Adipocyte (in vitro differentiated cells): ENCODE measurements around the gene MYOM3.

Source experiments
- DNase-seq: peaks from one replicate; pipeline ENCODE4 v3.0.0-alpha.2; 2015; ENCODE audit warnings: low read depth
- H3K27me3 ChIP-seq: replicated peaks from 2 replicates; pipeline ENCODE4 v1.7.0; 2013; ENCODE audit warnings: mild to moderate bottlenecking, low read length, moderate library complexity; ENCODE audit not compliant: control insufficient read depth, insufficient read depth
- H3K36me3 ChIP-seq: 2 replicates; pipeline ENCODE4 v1.7.0; 2013; ENCODE audit warnings: low read length, mild to moderate bottlenecking, moderate library complexity; ENCODE audit not compliant: control insufficient read depth, insufficient read depth, severe bottlenecking
- H3K4me1 ChIP-seq: 2 replicates; pipeline ENCODE4 v1.7.0; 2013; ENCODE audit warnings: mild to moderate bottlenecking, low read length, moderate library complexity; ENCODE audit not compliant: control insufficient read depth, insufficient read depth
- H3K4me3 ChIP-seq: 2 replicates; pipeline ENCODE4 v1.7.0; 2013; ENCODE audit warnings: mild to moderate bottlenecking, low read length, moderate library complexity
- H3K9ac ChIP-seq: 2 replicates; pipeline ENCODE4 v1.7.0; 2013; ENCODE audit warnings: mild to moderate bottlenecking, low read length, moderate library complexity
- H3K9me3 ChIP-seq: 2 replicates; pipeline ENCODE4 v1.7.0; 2013; ENCODE audit warnings: mild to moderate bottlenecking, low read length, moderate library complexity; ENCODE audit not compliant: control insufficient read depth

Gene MYOM3

GRCh38 chr1:24122776-24123175 is 10.8 kb upstream of the MYOM3 start:
- H3K36me3 ChIP-seq, result no peaks in the 10 kb centered on the region
- H3K9ac ChIP-seq, result no peak overlapping the region
- no peaks in the 10 kb centered on the region for H3K27me3 ChIP-seq
- no peaks in the 10 kb centered on the region for H3K9me3 ChIP-seq
- no peak overlapping the region for H3K4me3 ChIP-seq
- H3K4me1 ChIP-seq, result peaks cover 42% of the 10 kb centered on the region
- DNase-seq, result no peak

GRCh38 chr1:24121406-24121805 is 9.5 kb upstream of the MYOM3 start:
- Histone ChIP-seq H3K27me3 (no peaks in the 10 kb centered on the region), H3K36me3 (no peaks in the 10 kb centered on the region), H3K9me3 (no peaks in the 10 kb centered on the region), H3K4me3 (no peak overlapping the region), H3K9ac (no peak overlapping the region), H3K4me1 (peaks cover 47% of the 10 kb centered on the region)
- no peak for DNase-seq

GRCh38 chr1:24120965-24121364 is 9.0 kb upstream of the MYOM3 start:
- Histone ChIP-seq H3K27me3 (no peaks in the 10 kb centered on the region), H3K4me1 (peaks cover 43% of the 10 kb centered on the region), H3K36me3 (no peaks in the 10 kb centered on the region), H3K9ac (peak overlapping the region; percentile 66), H3K4me3 (peak overlapping the region; percentile 61), H3K9me3 (no peaks in the 10 kb centered on the region)
- DNase-seq, result no peak

- peak overlapping the region; percentile 66 for H3K9ac ChIP-seq
- peak overlapping the region; percentile 61 for H3K4me3 ChIP-seq
- no peaks in the 10 kb centered on the region for H3K36me3 ChIP-seq
- H3K27me3 ChIP-seq, result no peaks in the 10 kb centered on the region
- no peaks in the 10 kb centered on the region for H3K9me3 ChIP-seq
- peak; percentile 29 for DNase-seq
- peaks cover 39% of the 10 kb centered on the region for H3K4me1 ChIP-seq
Measured at GRCh38 chr1:24119859-24120756, 8.2 kb upstream of the MYOM3 start.

- DNase-seq, result no peak
- Histone ChIP-seq H3K36me3 (no peaks in the 10 kb centered on the region), H3K9ac (peak overlapping the region; percentile 66), H3K4me3 (peak overlapping the region; percentile 61), H3K9me3 (no peaks in the 10 kb centered on the region), H3K4me1 (peaks cover 39% of the 10 kb centered on the region), H3K27me3 (peaks cover 4% of the 10 kb centered on the region)
Measured at GRCh38 chr1:24119489-24119858, 7.5 kb upstream of the MYOM3 start.

- H3K4me3 ChIP-seq, result no peak overlapping the region
- peaks cover 39% of the 10 kb centered on the region for H3K4me1 ChIP-seq
- DNase-seq, result no peak
- H3K9me3 ChIP-seq, result no peaks in the 10 kb centered on the region
- no peak overlapping the region for H3K9ac ChIP-seq
- peaks cover 4% of the 10 kb centered on the region for H3K27me3 ChIP-seq
- H3K36me3 ChIP-seq, result no peaks in the 10 kb centered on the region
Measured at GRCh38 chr1:24118410-24119242, 6.7 kb upstream of the MYOM3 start.

- peak; percentile 54 for DNase-seq
- no peak overlapping the region for H3K9ac ChIP-seq
- peaks cover 4% of the 10 kb centered on the region for H3K27me3 ChIP-seq
- H3K9me3 ChIP-seq, result no peaks in the 10 kb centered on the region
- H3K4me1 ChIP-seq, result peaks cover 39% of the 10 kb centered on the region
- H3K36me3 ChIP-seq, result no peaks in the 10 kb centered on the region
- H3K4me3 ChIP-seq, result no peak overlapping the region
Measured at GRCh38 chr1:24117722-24118409, 5.9 kb upstream of the MYOM3 start.

GRCh38 chr1:24117132-24117531 is 5.2 kb upstream of the MYOM3 start:
- Histone ChIP-seq H3K36me3 (no peaks in the 10 kb centered on the region), H3K27me3 (peaks cover 4% of the 10 kb centered on the region), H3K4me3 (no peak overlapping the region), H3K9me3 (no peaks in the 10 kb centered on the region), H3K4me1 (peaks cover 46% of the 10 kb centered on the region), H3K9ac (no peak overlapping the region)
- no peak for DNase-seq

GRCh38 chr1:24114753-24115152 is 2.8 kb upstream of the MYOM3 start:
- DNase-seq, result no peak
- Histone ChIP-seq H3K4me3 (no peak overlapping the region), H3K36me3 (no peaks in the 10 kb centered on the region), H3K9ac (no peak overlapping the region), H3K4me1 (peaks cover 49% of the 10 kb centered on the region), H3K27me3 (peaks cover 4% of the 10 kb centered on the region), H3K9me3 (no peaks in the 10 kb centered on the region)

- no peaks in the 10 kb centered on the region for H3K9me3 ChIP-seq
- peaks cover 4% of the 10 kb centered on the region for H3K27me3 ChIP-seq
- H3K4me3 ChIP-seq, result no peak overlapping the region
- no peak overlapping the region for H3K9ac ChIP-seq
- H3K36me3 ChIP-seq, result no peaks in the 10 kb centered on the region
- no peak for DNase-seq
- peaks cover 47% of the 10 kb centered on the region for H3K4me1 ChIP-seq
Measured at GRCh38 chr1:24113641-24114033, 1.7 kb upstream of the MYOM3 start.
